GM20431 (cell line): ENCODE results near the gene SPDYE17.
"Not testable (repeated sequence)": the region's sequence is repeated elsewhere in the genome, so short reads cannot be mapped to it uniquely, and the experiment has no call there.

Experiments used
- in situ Hi-C: fragments of 300-500 bp; cut with MseI, MboI; formaldehyde crosslinking; loops from one replicate; pipeline ENCODE4 v1.15.0; 2020; ENCODE audit warnings: low sequenced_read_pairs; ENCODE audit not compliant: unreplicated experiment

Gene SPDYE17

DNA sequence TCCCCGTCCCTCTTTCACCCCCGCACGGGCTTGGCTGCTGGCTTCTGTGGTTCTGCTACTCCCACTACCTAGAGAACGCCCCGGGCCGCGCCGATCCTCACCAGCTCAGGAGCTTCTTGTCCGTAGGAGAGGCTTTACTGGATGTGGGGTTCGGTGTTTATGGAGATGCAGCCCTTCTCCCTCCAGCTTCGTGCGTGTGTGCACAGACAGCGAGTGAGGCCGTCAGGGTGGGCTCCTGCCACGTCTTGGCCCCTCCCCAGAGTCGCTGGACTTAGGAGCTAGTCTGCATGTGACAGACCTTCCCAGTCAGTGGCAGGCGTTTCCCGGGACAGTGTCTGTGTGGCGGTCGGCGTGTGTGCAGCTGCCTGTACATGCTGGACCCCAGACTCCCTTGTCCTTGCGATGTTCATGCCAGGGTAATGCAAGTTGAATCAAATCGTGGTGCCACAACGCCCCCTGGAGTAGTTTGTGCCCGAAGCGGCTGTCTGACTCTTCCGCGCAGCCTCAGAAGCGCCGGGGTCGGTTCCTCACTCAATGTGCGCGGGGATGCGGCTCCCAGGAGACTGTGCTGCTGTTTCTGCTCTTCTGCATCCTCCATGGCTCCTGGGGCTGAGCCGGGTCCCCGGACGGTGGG, 32.6 kb downstream of the SPDYE17 start:
- in situ Hi-C loops: not testable (repeated sequence)

DNA sequence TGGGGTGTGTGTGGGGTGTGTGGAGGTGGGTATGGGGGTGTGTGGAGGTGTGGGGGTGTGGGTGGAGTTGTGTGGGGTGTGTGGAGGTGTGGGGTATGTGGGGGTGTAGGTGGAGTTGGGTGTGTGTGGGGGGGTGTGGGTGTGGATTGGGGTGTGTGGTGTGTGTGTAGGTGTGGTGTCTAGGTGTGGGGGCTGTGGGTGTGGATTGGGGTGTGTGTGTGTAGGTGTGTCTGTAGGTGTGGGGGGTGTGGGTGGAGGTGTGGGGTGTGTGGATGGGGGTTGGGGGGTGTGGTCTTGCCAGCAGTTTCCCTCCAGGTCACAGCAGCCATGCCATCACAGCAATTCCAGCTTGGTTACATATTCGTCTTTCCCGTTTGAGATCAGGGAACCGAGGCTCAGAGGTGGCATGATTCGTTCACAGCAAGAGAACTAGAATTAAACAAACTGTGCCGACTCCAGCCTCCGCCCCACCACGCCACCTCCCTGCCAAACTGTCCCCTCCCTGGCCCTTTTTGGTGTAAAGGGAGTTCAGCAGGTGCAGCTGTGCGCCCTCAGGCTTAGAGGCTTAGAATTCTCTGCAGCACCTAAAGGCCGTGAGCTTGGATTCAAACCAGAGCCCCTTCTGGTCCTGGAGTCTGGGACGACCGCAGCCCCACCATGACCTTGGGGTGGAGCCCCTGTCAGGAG, 33.3 kb downstream of the SPDYE17 start:
- in situ Hi-C loops: not testable (repeated sequence)

DNA sequence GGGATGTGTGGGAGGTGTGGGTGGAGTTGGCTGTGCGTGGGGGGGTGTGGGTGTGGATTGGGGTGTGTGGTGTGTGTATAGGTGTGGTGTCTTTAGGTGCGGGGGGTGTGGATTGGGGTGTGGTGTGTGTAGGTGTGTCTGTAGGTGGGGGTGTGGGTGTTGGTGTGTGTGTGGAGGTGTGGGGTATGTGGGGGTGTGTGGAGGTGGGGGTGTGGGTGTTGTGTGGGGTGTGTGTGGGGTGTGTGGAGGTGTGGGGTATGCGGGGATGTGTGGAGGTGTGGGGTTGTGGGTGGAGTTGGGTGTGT, 33.9 kb downstream of the SPDYE17 start:
- in situ Hi-C loops: no loop called here

DNA sequence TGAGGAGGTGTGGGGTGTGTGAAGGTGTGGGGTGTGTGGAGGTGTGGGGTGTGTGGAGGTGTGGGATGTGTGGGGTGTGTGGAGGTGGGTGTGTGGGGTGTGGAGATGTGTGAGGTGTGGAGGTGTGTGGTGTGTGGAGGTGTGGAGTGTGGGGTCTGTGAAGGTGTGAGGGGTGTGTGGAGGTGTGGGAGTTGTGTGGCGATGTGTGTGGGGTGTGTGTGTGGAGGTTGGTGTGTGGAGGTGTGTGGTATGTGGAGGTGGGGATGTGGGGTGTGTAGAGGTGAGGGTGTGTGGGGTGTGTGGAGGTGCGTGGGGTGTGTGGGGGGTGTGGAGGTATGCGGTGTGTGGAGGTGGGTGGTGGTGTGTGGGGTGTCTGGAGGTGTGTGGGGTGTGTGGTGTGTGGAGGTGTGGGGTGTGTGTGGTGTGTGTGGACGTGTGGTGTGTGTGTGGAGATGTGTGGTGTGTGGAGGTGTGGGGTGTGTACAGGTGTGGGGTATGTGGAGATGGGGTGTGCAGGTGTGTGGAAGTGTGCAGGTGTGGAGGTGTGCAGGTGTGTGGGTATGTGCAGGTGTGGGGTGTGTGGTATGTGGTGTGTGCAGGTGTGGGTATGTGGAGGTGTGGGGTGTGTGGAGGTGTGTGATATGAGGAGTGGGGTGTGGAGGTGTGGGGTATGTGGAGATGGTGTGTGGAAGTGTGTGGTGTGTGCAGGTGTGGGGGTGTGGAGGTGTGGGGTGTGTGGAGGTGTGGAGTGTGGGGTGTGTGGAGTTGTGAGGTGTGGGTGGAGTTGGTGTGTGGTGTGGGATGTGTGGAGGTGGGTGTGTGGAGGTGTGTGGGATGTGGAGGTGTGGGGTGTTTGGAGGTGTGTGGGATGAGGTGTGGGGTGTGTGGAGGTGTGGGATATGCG, 34.5 kb downstream of the SPDYE17 start:
- in situ Hi-C loops: no loop called here

DNA sequence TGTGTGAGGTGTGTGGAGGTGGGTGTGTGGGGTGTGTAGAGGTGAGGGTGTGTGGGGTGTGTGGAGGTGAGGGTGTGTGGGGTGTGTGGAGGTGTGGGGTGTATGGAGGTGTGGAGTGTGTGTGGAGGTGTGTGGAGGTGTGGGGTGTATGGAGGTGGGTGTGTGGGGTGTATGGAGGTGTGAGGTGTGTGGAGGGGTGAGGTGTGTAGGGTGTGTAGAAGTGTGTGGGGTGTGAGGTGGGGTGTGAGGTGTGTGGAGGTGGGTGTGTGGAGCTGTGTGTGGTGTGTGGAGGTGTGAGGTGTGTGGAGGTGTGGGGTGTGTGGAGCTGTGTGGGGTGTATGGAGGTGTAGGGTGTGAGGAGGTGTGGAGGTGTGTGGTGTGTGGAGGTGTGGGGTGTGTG, 35.2 kb downstream of the SPDYE17 start:
- in situ Hi-C loops: not testable (repeated sequence)

GRCh38 chr7:76994286-76994685, 37.9 kb downstream of the SPDYE17 start:
- in situ Hi-C loops: not testable (repeated sequence)

GRCh38 chr7:76993831-76994230, 38.3 kb downstream of the SPDYE17 start:
- in situ Hi-C loops: not testable (repeated sequence)

GRCh38 chr7:76992871-76993270, 39.3 kb downstream of the SPDYE17 start:
- in situ Hi-C loops: not testable (repeated sequence)

GRCh38 chr7:76992204-76992603, 40.0 kb downstream of the SPDYE17 start:
- in situ Hi-C loops: not testable (repeated sequence)

DNA sequence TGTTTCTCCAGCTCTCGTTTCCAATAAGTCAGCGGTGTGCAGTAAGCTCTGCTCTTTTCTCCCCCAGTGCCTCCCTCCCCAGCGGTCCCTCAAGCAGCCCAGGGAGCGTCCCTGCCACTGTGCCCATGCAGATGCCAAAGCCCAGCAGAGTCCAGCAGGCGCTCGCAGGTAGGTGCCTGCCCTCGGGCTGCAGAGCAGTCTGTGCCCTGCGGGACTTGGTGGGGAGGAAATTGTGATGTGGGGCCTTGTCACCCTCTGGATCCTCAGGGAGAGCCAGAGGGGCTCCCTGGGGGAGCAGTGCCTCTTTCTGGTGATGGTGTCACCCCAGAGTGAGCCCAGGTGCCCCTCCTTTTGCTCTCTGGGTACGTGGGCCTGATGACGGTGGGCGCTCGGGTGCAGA, 42.0 kb downstream of the SPDYE17 start:
- in situ Hi-C loops: not testable (repeated sequence)

GRCh38 chr7:76985924-76986717, 46.0 kb downstream of the SPDYE17 start:
- in situ Hi-C loops: not testable (repeated sequence)

DNA sequence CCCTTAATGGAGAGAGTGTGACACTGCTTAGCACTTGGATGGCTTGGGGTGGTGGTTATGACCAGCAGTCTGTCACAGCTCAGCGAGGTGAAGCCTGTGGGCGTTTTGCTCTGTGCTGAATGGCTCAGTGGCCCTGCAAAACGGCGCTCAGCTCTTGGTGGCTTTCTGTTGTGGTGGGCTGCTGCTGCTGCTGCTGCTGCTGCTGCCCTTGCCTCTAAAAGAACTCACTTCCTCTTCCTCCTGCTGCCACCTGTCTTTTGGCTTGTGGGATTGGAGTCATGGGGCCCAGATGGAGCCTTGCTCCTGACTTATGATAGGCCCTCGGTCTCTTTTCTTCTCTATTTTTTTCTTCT, 47.4 kb downstream of the SPDYE17 start:
- in situ Hi-C loops: not testable (repeated sequence)

DNA sequence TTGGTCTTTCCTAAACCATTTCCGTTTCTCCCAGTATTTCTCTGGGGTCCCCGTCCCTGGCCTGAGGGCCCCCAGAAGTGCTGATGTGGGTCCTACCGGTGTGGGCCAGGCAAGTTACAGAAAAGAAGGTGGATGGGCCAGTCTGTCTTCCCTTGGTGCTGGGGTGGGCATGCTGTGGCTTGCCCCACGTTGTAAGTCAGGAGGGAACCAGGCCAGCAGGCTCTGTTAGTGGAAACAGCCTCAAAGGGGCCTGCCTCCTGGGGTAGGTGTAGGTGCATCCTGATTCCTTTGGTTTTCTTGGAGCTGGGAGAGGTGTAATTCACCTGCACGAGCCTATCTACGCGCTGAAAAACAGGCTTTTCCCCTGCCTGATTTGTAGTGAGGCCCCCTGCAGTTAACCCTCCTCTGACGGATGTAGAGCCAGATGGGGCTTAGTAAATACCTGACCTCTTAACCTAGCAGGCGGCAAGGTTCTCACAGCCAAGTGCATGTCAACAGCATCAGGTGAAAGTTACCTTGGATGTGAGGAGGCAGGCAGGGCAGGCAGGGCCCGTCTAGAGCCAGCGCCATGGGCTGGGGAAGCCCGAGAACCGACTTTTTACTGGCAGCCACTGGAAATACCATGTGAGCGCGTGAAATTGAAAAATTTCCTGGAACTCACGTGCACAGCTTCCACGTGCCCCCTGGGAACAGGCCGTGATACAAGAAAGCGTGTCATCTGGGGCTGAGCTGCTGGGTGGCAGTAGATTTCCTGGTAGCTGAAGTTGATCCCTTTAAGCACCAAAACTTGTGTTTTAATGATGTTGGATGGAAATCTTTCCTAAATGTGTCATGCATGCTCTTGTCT, 48.0 kb downstream of the SPDYE17 start:
- in situ Hi-C loops: not testable (repeated sequence)

- in situ Hi-C loops: not testable (repeated sequence)
These were observed 48.8 kb downstream of the SPDYE17 start for GRCh38 chr7:76983333-76983732.

DNA sequence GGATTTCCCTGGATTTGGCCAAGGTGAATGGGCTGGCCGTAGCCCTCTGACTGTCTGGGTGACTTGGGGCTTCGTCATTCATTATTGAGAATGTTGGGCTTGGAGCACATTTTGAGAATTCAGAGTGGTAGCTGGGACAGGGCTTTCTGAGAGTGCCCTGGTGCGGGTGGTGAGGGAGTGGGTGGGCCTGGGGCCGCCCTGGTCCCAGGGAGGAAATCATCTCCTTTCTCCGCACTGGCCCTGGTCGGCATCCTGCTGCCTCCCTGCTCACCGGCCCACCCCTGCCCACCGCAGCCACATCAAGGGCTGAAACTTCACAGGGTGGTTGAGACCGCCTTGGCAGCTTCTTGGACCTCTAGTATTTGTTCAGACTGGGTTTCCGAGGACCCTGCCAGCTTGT, 49.7 kb downstream of the SPDYE17 start:
- in situ Hi-C loops: not testable (repeated sequence)

DNA sequence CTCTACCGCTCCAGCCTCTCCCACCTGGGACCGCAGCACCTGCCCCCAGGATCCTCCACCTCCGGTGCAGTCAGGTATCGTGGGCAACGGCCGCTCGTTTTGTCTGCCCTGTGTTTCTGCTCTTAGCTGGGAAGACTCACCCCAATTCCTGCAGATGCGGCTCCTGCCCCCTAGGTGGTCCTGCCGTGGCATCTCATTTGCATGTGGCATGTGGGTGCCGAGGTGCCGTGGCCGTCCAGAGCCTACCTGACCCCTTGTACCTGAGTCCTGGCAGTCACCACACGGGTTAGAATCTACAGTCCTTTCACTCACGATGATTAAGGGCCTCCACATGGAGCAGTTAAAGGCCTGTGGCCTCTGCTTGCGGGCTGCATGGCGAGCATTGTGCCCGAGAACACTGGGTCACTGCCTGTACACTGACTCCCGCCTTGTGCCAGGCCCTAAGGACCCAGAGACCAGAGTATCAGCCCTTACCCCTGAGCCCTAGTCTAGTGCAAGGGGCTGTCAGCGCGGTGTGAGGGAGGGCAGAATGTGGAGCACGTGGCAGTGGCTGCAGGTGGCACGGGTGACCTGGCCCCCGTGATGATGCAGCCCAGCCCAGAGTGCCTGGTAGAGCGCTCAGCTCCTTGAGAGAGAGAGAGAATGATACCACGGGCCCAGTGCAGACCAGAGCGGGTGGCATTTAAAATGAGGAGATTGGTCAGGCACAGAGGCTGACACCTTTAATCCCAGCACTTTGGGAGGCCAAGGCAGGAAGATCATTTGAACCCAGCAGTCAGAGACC, 50.8 kb downstream of the SPDYE17 start:
- in situ Hi-C loops: not testable (repeated sequence)

DNA sequence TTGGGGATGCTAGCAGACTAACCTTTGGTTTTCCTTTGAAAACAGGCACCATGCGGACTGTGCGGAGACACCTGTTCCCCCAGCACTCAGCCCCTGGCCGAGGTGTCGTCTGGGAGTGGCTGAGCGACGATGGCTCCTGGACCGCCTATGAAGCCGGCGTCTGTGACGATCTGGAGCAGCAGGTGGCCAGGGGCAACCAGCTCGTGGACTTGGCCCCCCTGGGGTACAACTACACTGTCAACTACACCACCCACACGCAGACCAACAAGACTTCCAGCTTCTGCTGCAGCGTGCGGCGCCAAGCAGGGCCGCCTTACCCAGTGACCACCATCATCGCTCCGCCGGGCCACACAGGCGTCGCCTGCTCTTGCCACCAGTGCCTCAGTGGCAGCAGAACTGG, 51.6 kb downstream of the SPDYE17 start:
- in situ Hi-C loops: not testable (repeated sequence)

DNA sequence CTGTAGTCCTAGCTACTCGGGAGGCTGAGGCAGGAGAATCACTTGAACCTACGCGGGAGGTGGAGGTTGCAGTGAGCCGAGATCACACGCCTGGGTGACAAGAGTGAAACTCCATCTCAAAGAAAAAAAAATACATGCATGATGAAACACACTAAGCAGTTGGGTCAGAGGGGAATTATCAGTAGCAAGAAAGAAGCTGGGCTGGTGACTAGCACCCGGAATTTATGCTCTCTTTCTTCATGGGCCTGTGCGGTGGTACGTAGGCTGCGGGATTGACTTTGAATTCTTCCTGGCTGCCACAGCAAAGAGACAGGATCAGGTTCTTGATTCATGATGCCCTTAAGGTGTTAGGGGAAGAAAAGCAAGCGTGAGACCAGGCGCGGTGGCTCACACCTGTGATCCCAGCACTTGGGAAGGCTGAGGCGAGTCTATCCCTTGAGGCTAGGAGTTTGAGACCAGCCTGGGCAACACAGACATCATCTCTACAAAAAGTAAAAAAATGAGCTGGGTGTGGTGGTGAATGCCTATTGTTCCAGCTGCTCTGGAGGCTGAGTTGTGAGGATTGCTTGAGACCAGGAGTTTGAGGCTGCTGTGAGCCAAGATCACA, 54.3 kb downstream of the SPDYE17 start:
- in situ Hi-C loops: not testable (repeated sequence)
